GM12874 (cell line): Measurements from ENCODE around the gene TRIP10.

Experiments
- TF ChIP-seq, protein P1 (sequence below): IDR thresholded peaks from 2 replicates; pipeline ENCODE4 v1.5.1; 2011; ENCODE audit warnings: low read depth, mild to moderate bottlenecking, control low read depth, low read length, moderate library complexity; ENCODE audit not compliant: insufficient read depth

TRIP10 gene

DNA sequence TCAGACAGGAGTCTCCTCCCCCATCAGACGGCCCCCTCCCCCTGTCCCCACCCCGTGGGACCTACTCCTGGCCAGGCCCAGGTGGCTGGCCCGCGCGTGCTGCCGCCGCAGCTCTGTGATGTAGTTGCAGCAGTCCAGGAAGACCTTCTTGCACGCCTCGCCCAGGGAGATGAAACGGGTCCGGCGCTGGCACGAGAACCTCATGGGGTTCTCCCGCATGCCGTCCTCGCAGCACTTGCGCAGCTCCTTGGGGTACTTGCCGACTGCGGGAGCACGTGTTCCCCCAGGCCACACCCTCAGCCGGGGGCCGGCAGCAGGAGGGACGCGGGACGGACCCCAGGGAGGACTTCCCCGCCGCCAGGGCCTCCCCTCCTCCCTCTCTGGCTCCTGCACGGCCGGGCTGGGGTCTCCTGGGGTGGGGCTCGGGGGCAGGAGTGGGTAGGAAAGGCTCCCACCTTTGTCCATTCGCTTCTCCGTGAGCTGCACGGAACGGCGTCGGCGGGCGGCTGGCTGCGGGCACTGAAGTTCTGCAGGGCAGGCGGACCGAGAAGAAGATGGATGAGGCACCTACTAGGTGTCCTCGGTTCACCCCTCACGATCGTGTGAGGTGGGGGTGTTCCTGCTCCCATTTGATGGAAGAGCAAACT, 32.3 kb upstream of the TRIP10 start:
- TF ChIP-seq, protein P1, sequence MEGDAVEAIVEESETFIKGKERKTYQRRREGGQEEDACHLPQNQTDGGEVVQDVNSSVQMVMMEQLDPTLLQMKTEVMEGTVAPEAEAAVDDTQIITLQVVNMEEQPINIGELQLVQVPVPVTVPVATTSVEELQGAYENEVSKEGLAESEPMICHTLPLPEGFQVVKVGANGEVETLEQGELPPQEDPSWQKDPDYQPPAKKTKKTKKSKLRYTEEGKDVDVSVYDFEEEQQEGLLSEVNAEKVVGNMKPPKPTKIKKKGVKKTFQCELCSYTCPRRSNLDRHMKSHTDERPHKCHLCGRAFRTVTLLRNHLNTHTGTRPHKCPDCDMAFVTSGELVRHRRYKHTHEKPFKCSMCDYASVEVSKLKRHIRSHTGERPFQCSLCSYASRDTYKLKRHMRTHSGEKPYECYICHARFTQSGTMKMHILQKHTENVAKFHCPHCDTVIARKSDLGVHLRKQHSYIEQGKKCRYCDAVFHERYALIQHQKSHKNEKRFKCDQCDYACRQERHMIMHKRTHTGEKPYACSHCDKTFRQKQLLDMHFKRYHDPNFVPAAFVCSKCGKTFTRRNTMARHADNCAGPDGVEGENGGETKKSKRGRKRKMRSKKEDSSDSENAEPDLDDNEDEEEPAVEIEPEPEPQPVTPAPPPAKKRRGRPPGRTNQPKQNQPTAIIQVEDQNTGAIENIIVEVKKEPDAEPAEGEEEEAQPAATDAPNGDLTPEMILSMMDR: no peak

DNA sequence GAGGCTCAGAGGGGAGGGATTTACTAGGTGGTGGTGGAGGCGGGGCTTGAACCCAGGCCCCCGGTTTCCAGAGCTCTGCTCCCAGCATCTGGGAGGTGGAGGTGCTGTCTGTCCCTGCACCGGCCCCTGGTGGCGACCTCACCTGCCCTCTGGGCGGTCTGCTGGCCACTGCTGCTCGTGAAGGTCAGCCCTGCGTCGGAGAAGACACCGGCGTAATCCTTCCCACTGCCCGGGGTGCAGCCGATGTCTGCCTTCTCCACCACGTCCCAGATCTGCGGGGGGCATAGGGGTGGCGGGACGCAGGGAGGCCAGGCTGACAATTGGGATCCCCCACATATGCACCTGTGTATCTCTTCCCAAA, 31.8 kb upstream of the TRIP10 start:
- TF ChIP-seq, protein P1: no peak

DNA sequence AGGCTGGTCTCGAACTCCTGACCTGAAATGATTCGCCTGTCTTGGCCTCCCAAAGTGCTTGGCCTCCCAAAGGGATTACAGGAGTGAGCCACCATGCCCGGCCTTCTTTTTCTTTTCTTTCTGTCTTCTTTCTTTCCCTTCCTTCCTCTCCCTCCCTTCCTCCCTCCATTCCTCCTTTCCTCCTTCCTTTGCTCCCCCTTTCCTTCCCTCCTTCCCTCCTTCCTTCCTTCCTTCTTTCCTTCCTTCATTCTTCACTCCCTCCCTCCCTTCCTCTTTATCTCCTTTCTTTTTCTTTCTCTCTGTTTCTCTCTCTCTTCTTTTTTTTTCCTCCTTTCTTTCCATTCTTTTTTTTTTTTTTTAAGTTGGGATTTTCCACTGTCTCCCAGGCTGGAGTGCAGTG, 31.1 kb upstream of the TRIP10 start:
- TF ChIP-seq, protein P1: no peak

DNA sequence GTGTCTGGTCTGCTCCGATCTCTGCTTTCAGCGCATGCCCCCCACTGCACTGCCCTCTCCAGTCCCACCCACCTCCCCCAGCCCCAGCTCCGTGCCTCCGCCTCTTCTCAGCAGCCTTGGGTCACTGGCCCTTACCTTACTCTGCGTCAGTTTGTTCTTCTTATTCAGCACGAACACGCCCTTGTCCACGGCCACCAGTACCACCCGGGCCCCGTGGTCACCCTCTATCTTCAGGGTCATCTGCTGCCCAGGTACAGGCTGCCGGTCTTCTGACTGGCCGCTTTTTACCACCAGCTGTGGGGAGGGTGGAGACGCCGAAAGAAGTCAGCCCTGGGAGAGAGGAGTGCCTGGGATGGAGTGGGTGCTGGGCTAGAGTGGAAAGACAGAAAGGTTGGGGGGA, 29.9 kb upstream of the TRIP10 start:
- TF ChIP-seq, protein P1: no peak

DNA sequence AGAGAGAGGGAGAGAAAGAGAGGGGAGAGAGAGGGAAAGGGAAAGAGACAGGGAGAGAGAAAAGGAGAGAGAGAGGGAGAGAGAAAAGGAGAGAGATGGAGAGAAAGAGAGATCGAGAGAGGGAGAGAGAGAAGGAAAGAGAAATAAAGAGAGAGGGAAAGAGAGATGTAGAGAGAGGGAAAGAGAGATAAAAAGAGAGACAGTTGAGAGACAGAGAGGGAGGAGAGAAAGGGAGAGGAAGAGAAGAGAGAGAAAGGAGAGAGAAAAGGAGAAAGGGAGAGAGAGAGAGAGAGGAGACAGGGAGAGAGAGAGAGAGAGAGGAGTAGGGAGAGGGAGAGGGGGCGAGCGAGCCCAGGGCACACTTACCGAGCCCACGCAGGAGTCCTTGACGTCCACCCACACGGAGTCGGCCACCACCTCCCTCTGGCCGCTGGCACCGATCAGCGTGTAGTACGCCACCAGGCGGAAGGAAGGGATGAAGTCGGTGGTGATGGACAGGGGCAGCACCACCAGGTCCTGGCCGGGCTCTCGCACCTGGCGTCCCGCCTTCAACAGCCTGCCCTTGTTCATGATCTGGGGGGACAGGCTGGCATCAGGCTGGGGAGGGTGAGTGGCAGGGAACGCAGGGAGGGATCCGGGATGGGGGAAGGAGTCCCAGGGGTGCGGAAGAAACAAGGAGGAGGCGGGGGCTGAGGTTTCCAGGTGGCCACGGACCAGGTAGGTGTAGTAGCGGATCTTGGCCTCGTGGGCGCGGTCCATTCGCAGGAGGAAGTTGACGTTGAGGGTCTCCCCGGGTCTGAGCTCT, 29.0 kb upstream of the TRIP10 start:
- TF ChIP-seq, protein P1: no peak

DNA sequence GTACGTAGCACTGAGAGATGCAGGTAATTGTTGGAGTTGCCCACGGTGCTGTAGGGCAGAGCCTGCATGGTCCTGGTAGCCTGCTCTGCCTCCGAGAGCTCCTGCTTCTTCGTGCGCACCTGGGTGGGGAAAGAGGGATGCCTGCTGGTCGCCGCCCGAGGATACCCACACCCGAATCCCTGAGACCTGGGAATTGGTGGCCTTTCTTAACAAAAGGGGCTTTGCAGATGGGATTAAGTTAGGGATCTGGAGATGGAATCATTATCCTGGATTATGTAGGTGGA, 28.5 kb upstream of the TRIP10 start:
- TF ChIP-seq, protein P1: no peak

DNA sequence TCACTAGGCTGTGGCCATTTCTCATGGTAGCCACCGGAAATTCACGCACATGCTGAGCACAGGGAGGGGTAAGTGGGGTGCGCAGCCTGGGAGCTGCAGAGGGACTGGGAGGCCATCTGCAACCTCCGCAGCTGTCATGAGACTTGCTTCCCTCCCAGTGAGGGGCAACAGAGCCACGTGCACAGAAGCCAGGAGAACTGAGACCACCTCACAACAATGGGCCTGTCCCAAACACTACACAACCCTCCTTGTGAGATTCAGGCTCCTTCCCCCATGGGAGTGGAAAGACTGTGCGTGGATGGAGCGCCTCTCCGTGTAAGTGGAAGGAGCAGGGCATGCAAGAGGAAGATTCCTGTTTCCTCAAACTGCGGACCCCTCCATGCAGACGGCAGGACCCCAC, 27.9 kb upstream of the TRIP10 start:
- TF ChIP-seq, protein P1: no peak
